K562 (cell line): ENCODE data around the gene ZNF451. TPM values are rescaled to one million over a fixed set of nuclear protein-coding genes. Genes with fewer than 3 reads are reported as not detected.

Source experiments
- ATAC-seq: fragments of 200-7000 bp; cut with Tn5 transposase; 3 replicates; pipeline ENCODE4 v1.9.1; 2020; ENCODE audit warnings: moderate library complexity
- BruUV-seq: library from RNA; stranded (reverse); fragments of 400-500 nt; replicated peaks from 2 replicates; lab custom pipeline; 2021; lab: Mats Ljungman, UMichigan
- CTCF ChIA-PET: fragments of 300-600 bp; formaldehyde crosslinking; extraction: SDS; loops from one replicate; lab custom pipeline; 2021; ENCODE audit warnings: low intra/inter-chr PET ratio; lab: Yijun Ruan, JAX
- POLR2A ChIA-PET: fragments of 300-600, 350-650 bp; sonication (Branson Sonifier 250); formaldehyde crosslinking; extraction: SDS; loops from one replicate; lab custom pipeline; 2021; ENCODE audit warnings: antibody characterized with exemption, inconsistent platforms; lab: Yijun Ruan, JAX
- DNase-seq, 4 experiments: peaks; one replicate each; pipeline versions ENCODE4 v3.0.0 to v3.0.0-alpha.2; 2011 to 2018; ENCODE audit warnings: low spot score in 3 of 4, mixed read lengths in 3 of 4; ENCODE audit errors: extremely low read depth in 1 of 4
- FAIRE-seq: peaks from 2 replicates; lab custom pipeline; 2011; peaks lifted over from hg19 to GRCh38; lab: Jason Lieb, UNC
- H2AFZ ChIP-seq: 2 replicates; pipeline ENCODE4 v1.6.0; 2011; ENCODE audit warnings: low read depth, low read length, control low read depth, inconsistent platforms
- H3K27ac ChIP-seq: fragments of 200-600 bp; 3 replicates; pipeline ENCODE4 v1.8.0; 2011; ENCODE audit warnings: low read depth, mild to moderate bottlenecking, control low read depth, inconsistent platforms, low read length, moderate library complexity, mixed read lengths; ENCODE audit errors: extremely low read depth
- H3K27me3 ChIP-seq, 2 experiments: fragments of 300-600 bp in 1 of 2; 2 replicates in 1 of 2; 3 replicates in 1 of 2; pipeline versions ENCODE4 v1.6.0 to v1.8.0; 2011; ENCODE audit warnings: inconsistent platforms in 2 of 2, low read length in 2 of 2, mild to moderate bottlenecking in 1 of 2, mixed read lengths in 1 of 2, moderate library complexity in 1 of 2; ENCODE audit not compliant: control insufficient read depth in 2 of 2, insufficient read depth in 2 of 2
- H3K36me3 ChIP-seq: fragments of 300-600 bp; 3 replicates; pipeline ENCODE4 v1.8.0; 2011; ENCODE audit warnings: mild to moderate bottlenecking, low read length, inconsistent platforms; ENCODE audit not compliant: control insufficient read depth, insufficient read depth
- H3K4me1 ChIP-seq, 2 experiments: fragments of 200-600 bp in 1 of 2; replicated peaks in 1 of 2; 2 replicates in 1 of 2; 3 replicates in 1 of 2; pipeline versions ENCODE4 v1.5.1 to v1.8.0; 2011; ENCODE audit warnings: inconsistent platforms in 2 of 2, low read length in 2 of 2, mild to moderate bottlenecking in 1 of 2, mixed read lengths in 1 of 2, moderate library complexity in 1 of 2; ENCODE audit not compliant: control insufficient read depth in 2 of 2, insufficient read depth in 2 of 2
- H3K4me2 ChIP-seq: 2 replicates; pipeline ENCODE4 v1.6.1; 2011; ENCODE audit warnings: low read length, control low read depth, inconsistent platforms, mixed read lengths; ENCODE audit not compliant: insufficient read depth
- H3K4me3 ChIP-seq: fragments of 200-600 bp; sonication (generic), shearing (Covaris generic); 2 replicates; pipeline ENCODE4 v1.5.1; 2016; ENCODE audit warnings: control low read depth, inconsistent platforms
- H3K79me2 ChIP-seq: fragments of 200-600 bp; 3 replicates; pipeline ENCODE4 v1.8.0; 2011; ENCODE audit warnings: low read length, inconsistent platforms; ENCODE audit not compliant: control insufficient read depth, insufficient read depth
- H3K9ac ChIP-seq, 2 experiments: 2 replicates each; pipeline versions ENCODE4 v1.6.0 to v1.6.1; 2011; ENCODE audit warnings: low read depth in 2 of 2, low read length in 2 of 2, control low read depth in 1 of 2, inconsistent platforms in 1 of 2, mild to moderate bottlenecking in 1 of 2, mixed read lengths in 1 of 2; ENCODE audit not compliant: insufficient read depth in 1 of 2
- H3K9me1 ChIP-seq: one replicate; pipeline ENCODE4 v1.6.0; 2011; ENCODE audit warnings: inconsistent platforms, mild to moderate bottlenecking, low read length, moderate library complexity; ENCODE audit not compliant: control insufficient read depth, insufficient read depth
- H3K9me3 ChIP-seq: replicated peaks from 2 replicates; pipeline ENCODE4 v1.5.1; 2011; ENCODE audit warnings: low read depth, low read length, inconsistent platforms; ENCODE audit not compliant: control insufficient read depth, insufficient read depth
- H4K20me1 ChIP-seq: replicated peaks from 2 replicates; pipeline ENCODE4 v1.6.1; 2011; ENCODE audit warnings: low read length, inconsistent platforms, mixed read lengths; ENCODE audit not compliant: control insufficient read depth, insufficient read depth
- HDAC1 ChIP-seq, 2 experiments: fragments of 450-650 bp; IDR thresholded peaks; 2 replicates each; pipeline ENCODE4 v1.6.1; 2016 to 2017; ENCODE audit warnings: inconsistent platforms in 1 of 2, mild to moderate bottlenecking in 1 of 2, moderate library complexity in 1 of 2
- HNRNPK ChIP-seq: fragments of 200-400 bp; formaldehyde crosslinking; IDR thresholded peaks from one replicate; pipeline ENCODE4 v1.6.1; 2018; ENCODE audit warnings: mild to moderate bottlenecking, low read depth, low read length; ENCODE audit not compliant: poor library complexity, severe bottlenecking
- MAFG ChIP-seq: fragments of 450-650 bp; conservative IDR thresholded peaks from 2 replicates; pipeline ENCODE4 v1.6.1; 2016; ENCODE audit warnings: missing genetic modification characterization, missing compliant biosample characterization
- MECOM ChIP-seq: fragments of 250-450 bp; sonication (Bioruptor Pico); IDR thresholded peaks from 2 replicates; pipeline ENCODE4 v1.8.0; 2022; ENCODE audit warnings: inconsistent platforms
- MEIS2 ChIP-seq: fragments of 450-650 bp; IDR thresholded peaks from 2 replicates; pipeline ENCODE4 v1.6.1; 2014; ENCODE audit warnings: mild to moderate bottlenecking; ENCODE audit not compliant: partially characterized antibody
- NCOA1 ChIP-seq: fragments of 450-650 bp; IDR thresholded peaks from 2 replicates; pipeline ENCODE4 v1.6.1; 2016; ENCODE audit warnings: low read depth
- NFE2 ChIP-seq: IDR thresholded peaks from 2 replicates; pipeline ENCODE4 v1.6.1; 2014; ENCODE audit warnings: antibody characterized with exemption, low read depth
- NFE2L1 ChIP-seq: fragments of 450-650 bp; IDR thresholded peaks from 2 replicates; pipeline ENCODE4 v1.6.1; 2016; ENCODE audit warnings: missing genetic modification characterization, low read depth, mild to moderate bottlenecking, missing compliant biosample characterization, moderate library complexity, borderline replicate concordance
- PHB2 ChIP-seq: fragments of 450-650 bp; IDR thresholded peaks from 2 replicates; pipeline ENCODE4 v1.6.1; 2017; ENCODE audit warnings: low read depth
- SMAD3 ChIP-seq: fragments of 450-650 bp; formaldehyde crosslinking; conservative IDR thresholded peaks from 2 replicates; pipeline ENCODE4 v1.4.0; 2020; ENCODE audit warnings: mild to moderate bottlenecking
- SRF ChIP-seq, 2 experiments: fragments of 250-450, 450-650 bp in 1 of 2; sonication (Bioruptor Pico) in 1 of 2; sonication (generic) in 1 of 2; formaldehyde crosslinking; IDR thresholded peaks; 2 replicates each; pipeline versions ENCODE4 v1.5.0 to v1.5.1; 2020 to 2022; ENCODE audit warnings: mild to moderate bottlenecking in 1 of 2, missing genetic modification reagents in 1 of 2
- ZNF175 ChIP-seq: fragments of 200-800 bp; sonication (Bioruptor generic); IDR thresholded peaks from 2 replicates; pipeline ENCODE4 v1.6.1; 2016; ENCODE audit warnings: low read depth, mild to moderate bottlenecking, missing genetic modification characterization, missing compliant biosample characterization
- ZNF274 ChIP-seq: IDR thresholded peaks from 2 replicates; pipeline ENCODE4 v1.6.1; 2011; ENCODE audit warnings: low read depth, mild to moderate bottlenecking, low read length, moderate library complexity, borderline replicate concordance
- WGBS: fragments of 100-300 bp; shearing (Covaris generic); methylation state at CpG from one replicate; pipeline ENCODE4 v1.1.6; 2016; ENCODE audit warnings: low coverage, mixed read lengths; ENCODE audit not compliant: insufficient coverage; ENCODE audit errors: missing lambda C conversion rate; 5-methylcytosine and 5-hydroxymethylcytosine counted together
- in situ Hi-C: fragments of 300-500 bp; cut with MboI; formaldehyde crosslinking; loops from 4 replicates; pipeline ENCODE4 v1.15.0; 2018; ENCODE audit warnings: inconsistent platforms, mixed read lengths
- intact Hi-C: fragments of 100-400 bp; cut with micrococcal nuclease; formaldehyde crosslinking; loops from 2 replicates; pipeline ENCODE4 v1.14.2; 2022
- polyA plus RNA-seq, 8 experiments: library from polyadenylated mRNA; depleted of rRNA in 4 of 8; stranded (reverse) in 5 of 8; unstranded in 3 of 8; fragments of >200 nt; fragmentation: Nextera tagmentation in 2 of 8; fragmentation: Illumina TruSeq in 1 of 8; extraction: Ambion mirVana in 2 of 8; extraction: Trizol in 1 of 8; gene quantifications; 2 replicates each; pipeline versions ENCODE4 v1.2.1 to v1.2.3, GENCODE V29; 2011 to 2014; ENCODE audit warnings: inconsistent platforms in 1 of 8, missing spikeins in 1 of 8
- total RNA-seq, 7 experiments: library from RNA; depleted of rRNA in 6 of 7; stranded (reverse); fragments of >200 nt in 6 of 7; fragmentation: Illumina TruSeq in 2 of 7; extraction: Trizol in 2 of 7; gene quantifications; 2 replicates each; pipeline versions ENCODE4 v1.2.1 to v1.2.3, GENCODE V29; 2011 to 2021; ENCODE audit warnings: low replicate concordance in 1 of 7
- TF ChIP-seq, protein P1 (sequence below): fragments of 450-650 bp; IDR thresholded peaks from 2 replicates; pipeline ENCODE4 v1.6.1; 2016
- TF ChIP-seq, protein P2 (sequence below): fragments of 250-450 bp; sonication (Bioruptor Pico); IDR thresholded peaks from 2 replicates; pipeline ENCODE4 v1.4.0; 2020; ENCODE audit warnings: mild to moderate bottlenecking

The ZNF451 gene
- total and polyA plus RNA-seq, 9 of the 15 experiments (the other 6 are each of a cell fraction or from before 2014, with no cell fraction given), result 16.1 to 74.3 (median 38.3) TPM

DNA sequence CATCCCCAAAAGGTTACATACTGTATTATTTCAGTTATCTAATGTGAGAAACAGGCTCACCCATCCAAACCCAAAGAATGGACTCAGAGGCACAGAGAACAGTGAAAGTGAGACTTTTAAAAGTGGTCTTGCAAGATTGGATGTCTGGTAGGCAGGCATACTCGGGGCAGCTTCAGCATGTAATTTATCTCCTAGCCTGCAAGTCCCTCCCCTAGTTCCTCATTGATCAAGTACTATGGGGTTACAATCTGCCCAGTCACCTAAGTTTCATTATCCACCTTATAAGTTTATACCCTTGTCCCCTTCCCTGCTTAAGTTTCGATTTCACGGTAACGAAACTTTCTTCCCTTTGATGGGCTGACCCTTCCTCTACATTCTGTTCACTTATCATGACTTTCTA, 20.8 kb upstream of the ZNF451 start:
- Histone ChIP-seq H3K79me2 (no peaks in the 10 kb centered on the region), H3K9me1 (no peaks in the 10 kb centered on the region), H3K4me1 (peaks cover 3 to 18% of the 10 kb centered on the region in 2 experiments; a peak in 3 of 5 replicates), H3K9me3 (peaks cover 6% of the 10 kb centered on the region), H3K4me3 (no peak overlapping the region), H2AFZ (peak overlapping the region; percentile 29), H3K4me2 (peak overlapping the region; percentile 62), H4K20me1 (no peaks in the 10 kb centered on the region), H3K27ac (peak overlapping the region; percentile 58), H3K9ac (peak overlapping the region in 1 of 2 experiments; percentile 1; a peak in 1 of 4 replicates), H3K36me3 (peaks cover 20% of the 10 kb centered on the region; the same call in 2 of the 3 replicates), H3K27me3 (no peaks in the 10 kb centered on the region)
- FAIRE-seq, result no peak
- peak; percentile 76 for ATAC-seq
- BruUV-seq, result no TSS peak
- intact Hi-C loops, result no loop called here
- POLR2A ChIA-PET, result interaction anchor here (0.7 to 1.3 kb wide), 2 partner anchors 9 to 45 kb away, joined by 3 read pairs; no protein-coding TSS in a partner anchor
- DNase-seq, result no peak
- 16% methylated on average over 4 of the region's 4 CpGs for WGBS
- in situ Hi-C loops, result no loop called here
- CTCF ChIA-PET, result no interaction called here
- no peak for TF ChIP-seq SRF (CRISPR knock-in tag; IDR thresholded peaks at IDR 0.05)
- TF ChIP-seq, protein P1, sequence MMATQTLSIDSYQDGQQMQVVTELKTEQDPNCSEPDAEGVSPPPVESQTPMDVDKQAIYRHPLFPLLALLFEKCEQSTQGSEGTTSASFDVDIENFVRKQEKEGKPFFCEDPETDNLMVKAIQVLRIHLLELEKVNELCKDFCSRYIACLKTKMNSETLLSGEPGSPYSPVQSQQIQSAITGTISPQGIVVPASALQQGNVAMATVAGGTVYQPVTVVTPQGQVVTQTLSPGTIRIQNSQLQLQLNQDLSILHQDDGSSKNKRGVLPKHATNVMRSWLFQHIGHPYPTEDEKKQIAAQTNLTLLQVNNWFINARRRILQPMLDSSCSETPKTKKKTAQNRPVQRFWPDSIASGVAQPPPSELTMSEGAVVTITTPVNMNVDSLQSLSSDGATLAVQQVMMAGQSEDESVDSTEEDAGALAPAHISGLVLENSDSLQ, result peak; percentile 57
- no peak for TF ChIP-seq NCOA1
- no peak for TF ChIP-seq ZNF274
- TF ChIP-seq, protein P2, sequence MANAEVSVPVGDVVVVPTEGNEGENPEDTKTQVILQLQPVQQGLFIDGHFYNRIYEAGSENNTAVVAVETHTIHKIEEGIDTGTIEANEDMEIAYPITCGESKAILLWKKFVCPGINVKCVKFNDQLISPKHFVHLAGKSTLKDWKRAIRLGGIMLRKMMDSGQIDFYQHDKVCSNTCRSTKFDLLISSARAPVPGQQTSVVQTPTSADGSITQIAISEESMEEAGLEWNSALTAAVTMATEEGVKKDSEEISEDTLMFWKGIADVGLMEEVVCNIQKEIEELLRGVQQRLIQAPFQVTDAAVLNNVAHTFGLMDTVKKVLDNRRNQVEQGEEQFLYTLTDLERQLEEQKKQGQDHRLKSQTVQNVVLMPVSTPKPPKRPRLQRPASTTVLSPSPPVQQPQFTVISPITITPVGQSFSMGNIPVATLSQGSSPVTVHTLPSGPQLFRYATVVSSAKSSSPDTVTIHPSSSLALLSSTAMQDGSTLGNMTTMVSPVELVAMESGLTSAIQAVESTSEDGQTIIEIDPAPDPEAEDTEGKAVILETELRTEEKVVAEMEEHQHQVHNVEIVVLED (CRISPR knock-in tag), result no peak
- peak; percentile 23 for TF ChIP-seq MAFG (tag)
- TF ChIP-seq NFE2, result peak; percentile 36; the same call in 1 of the 2 replicates
- no peak for TF ChIP-seq SMAD3 (CRISPR knock-in tag)
- no peak for TF ChIP-seq HNRNPK
- no peak for TF ChIP-seq PHB2
- TF ChIP-seq ZNF175 (CRISPR knock-in tag), result no peak
- TF ChIP-seq MECOM (CRISPR knock-in tag), result 0 out of 2 replicates have a peak, but pooled peaks have one; percentile 7
- TF ChIP-seq MEIS2, result peak; percentile 52
- no peak for TF ChIP-seq NFE2L1 (tag)
- 0 out of 4 replicates have a peak, but pooled peaks of 1 of the 2 experiments have one; percentile 14 for TF ChIP-seq HDAC1 (IDR thresholded peaks at IDR 0.05)
